ENCODE results near the gene CBX4. TPM values are rescaled to one million over a fixed set of nuclear protein-coding genes. Genes with fewer than 3 reads are reported as not detected.

The CBX4 gene
- total and polyA plus RNA-seq, 2 of the 13 experiments (the other 11 are each of a cell fraction or from before 2014, with no cell fraction given): 25.8 to 50.8 TPM

DNA sequence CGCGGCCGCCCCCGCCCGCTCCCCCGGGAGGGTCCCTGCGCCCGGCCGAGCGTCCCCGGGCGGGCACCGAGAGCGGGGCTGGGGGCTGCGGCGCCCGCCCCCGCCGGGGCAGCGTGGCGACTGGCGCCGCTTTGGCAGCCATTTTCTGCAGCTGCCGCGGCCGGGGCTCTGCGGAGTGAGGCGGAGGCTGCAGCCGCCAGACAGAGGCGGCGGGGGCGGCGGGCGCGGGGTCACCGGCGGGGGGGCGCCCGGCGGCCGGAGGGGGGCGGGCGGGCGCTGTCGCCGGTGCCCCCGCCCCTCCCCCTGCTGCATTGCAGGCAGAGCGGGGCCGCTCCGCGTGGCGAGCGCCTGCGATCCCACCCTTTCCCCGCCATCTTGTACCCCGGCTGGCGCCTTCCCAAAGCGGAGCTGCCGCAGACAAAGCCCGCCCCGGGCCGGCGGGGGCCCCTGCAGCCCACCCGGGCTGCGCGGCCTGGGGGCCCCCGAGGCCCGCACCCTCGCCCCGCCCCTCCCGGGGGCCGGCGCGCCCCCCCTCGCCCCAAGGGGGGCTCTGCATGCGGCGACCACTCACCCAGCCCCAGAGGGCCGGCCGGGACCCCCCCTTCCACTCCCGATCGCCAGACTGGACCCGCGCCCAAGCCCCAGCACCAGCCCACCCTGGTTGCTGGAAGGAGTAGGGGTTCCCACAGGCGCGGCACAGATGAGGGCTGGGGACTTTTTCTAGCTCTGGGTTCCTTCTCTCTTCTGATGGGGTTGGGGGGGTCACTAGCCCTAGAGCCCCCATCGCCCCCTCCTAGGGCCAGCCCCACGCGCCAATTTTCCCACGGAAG is 25.7 kb downstream of the CBX4 start (continued):
- TF ChIP-seq, protein P1, sequence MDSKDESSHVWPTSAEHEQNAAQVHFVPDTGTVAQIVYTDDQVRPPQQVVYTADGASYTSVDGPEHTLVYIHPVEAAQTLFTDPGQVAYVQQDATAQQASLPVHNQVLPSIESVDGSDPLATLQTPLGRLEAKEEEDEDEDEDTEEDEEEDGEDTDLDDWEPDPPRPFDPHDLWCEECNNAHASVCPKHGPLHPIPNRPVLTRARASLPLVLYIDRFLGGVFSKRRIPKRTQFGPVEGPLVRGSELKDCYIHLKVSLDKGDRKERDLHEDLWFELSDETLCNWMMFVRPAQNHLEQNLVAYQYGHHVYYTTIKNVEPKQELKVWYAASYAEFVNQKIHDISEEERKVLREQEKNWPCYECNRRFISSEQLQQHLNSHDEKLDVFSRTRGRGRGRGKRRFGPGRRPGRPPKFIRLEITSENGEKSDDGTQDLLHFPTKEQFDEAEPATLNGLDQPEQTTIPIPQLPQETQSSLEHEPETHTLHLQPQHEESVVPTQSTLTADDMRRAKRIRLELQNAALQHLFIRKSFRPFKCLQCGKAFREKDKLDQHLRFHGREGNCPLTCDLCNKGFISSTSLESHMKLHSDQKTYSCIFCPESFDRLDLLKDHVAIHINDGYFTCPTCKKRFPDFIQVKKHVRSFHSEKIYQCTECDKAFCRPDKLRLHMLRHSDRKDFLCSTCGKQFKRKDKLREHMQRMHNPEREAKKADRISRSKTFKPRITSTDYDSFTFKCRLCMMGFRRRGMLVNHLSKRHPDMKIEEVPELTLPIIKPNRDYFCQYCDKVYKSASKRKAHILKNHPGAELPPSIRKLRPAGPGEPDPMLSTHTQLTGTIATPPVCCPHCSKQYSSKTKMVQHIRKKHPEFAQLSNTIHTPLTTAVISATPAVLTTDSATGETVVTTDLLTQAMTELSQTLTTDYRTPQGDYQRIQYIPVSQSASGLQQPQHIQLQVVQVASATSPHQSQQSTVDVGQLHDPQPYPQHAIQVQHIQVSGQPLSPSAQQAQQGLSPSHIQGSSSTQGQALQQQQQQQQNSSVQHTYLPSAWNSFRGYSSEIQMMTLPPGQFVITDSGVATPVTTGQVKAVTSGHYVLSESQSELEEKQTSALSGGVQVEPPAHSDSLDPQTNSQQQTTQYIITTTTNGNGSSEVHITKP (CRISPR knock-in tag; IDR thresholded peaks at IDR 0.05; ENCODE audit: low read depth): no peak
- TF ChIP-seq, protein P2, sequence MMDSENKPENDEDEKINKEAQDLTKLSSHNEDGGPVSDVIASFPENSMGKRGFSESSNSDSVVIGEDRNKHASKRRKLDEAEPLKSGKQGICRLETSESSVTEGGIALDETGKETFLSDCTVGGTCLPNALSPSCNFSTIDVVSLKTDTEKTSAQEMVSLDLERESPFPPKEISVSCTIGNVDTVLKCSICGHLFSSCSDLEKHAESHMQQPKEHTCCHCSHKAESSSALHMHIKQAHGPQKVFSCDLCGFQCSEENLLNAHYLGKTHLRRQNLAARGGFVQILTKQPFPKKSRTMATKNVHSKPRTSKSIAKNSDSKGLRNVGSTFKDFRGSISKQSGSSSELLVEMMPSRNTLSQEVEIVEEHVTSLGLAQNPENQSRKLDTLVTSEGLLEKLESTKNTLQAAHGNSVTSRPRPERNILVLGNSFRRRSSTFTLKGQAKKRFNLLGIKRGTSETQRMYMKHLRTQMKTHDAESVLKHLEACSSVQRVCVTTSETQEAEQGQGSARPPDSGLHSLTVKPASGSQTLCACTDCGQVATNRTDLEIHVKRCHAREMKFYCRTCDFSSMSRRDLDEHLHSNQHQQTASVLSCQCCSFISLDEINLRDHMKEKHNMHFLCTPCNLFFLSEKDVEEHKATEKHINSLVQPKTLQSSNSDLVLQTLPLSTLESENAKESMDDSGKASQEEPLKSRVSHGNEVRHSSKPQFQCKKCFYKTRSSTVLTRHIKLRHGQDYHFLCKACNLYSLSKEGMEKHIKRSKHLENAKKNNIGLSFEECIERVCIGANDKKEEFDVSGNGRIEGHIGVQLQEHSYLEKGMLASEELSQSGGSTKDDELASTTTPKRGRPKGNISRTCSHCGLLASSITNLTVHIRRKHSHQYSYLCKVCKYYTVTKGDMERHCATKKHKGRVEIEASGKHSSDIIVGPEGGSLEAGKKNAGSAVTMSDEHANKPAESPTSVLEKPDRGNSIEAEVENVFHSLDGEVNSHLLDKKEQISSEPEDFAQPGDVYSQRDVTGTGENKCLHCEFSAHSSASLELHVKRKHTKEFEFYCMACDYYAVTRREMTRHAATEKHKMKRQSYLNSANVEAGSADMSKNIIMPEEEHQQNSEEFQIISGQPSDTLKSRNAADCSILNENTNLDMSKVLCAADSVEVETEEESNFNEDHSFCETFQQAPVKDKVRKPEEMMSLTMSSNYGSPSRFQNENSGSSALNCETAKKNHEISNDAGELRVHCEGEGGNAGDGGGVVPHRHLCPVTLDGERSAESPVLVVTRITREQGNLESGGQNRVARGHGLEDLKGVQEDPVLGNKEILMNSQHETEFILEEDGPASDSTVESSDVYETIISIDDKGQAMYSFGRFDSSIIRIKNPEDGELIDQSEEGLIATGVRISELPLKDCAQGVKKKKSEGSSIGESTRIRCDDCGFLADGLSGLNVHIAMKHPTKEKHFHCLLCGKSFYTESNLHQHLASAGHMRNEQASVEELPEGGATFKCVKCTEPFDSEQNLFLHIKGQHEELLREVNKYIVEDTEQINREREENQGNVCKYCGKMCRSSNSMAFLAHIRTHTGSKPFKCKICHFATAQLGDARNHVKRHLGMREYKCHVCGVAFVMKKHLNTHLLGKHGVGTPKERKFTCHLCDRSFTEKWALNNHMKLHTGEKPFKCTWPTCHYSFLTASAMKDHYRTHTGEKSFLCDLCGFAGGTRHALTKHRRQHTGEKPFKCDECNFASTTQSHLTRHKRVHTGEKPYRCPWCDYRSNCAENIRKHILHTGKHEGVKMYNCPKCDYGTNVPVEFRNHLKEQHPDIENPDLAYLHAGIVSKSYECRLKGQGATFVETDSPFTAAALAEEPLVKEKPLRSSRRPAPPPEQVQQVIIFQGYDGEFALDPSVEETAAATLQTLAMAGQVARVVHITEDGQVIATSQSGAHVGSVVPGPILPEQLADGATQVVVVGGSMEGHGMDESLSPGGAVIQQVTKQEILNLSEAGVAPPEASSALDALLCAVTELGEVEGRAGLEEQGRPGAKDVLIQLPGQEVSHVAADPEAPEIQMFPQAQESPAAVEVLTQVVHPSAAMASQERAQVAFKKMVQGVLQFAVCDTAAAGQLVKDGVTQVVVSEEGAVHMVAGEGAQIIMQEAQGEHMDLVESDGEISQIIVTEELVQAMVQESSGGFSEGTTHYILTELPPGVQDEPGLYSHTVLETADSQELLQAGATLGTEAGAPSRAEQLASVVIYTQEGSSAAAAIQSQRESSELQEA (CRISPR knock-in tag; IDR thresholded peaks at IDR 0.05; ENCODE audit: not compliant biosample characterization): no peak
- TF ChIP-seq KAT8 (CRISPR knock-in tag; IDR thresholded peaks at IDR 0.05) (no peak), ZFP90 (CRISPR knock-in tag; IDR thresholded peaks at IDR 0.05; ENCODE audit: borderline replicate concordance) (no peak), FOXO1 (CRISPR knock-in tag; IDR thresholded peaks at IDR 0.05) (0 out of 2 replicates have a peak, but pooled peaks have one; percentile 17), ZNF766 (CRISPR knock-in tag; IDR thresholded peaks at IDR 0.05; ENCODE audit: borderline replicate concordance) (no peak), SRSF9 (IDR thresholded peaks at IDR 0.05; ENCODE audit: borderline replicate concordance, insufficient read depth, low read depth, low read length, poor library complexity, severe bottlenecking) (no peak), MAFG (CRISPR knock-in tag; IDR thresholded peaks at IDR 0.05) (no peak), IRX3 (CRISPR knock-in tag; IDR thresholded peaks at IDR 0.05; ENCODE audit: borderline replicate concordance, low read depth) (0 out of 2 replicates have a peak, but pooled peaks have one; percentile 28), YY1 (IDR thresholded peaks at IDR 0.05; ENCODE audit: insufficient read depth, insufficient replicate concordance, low read depth, low read length) (peak; percentile 93)
